Muscle of leg (tissue), 11 donors: ENCODE measurements around the gene TOR1A. TPM values are rescaled to one million over a fixed set of nuclear protein-coding genes. Genes with fewer than 3 reads are reported as not detected.

ENCODE experiments used
- DNase-seq: peaks from one replicate; pipeline ENCODE4 v3.0.0; 2013
- H3K27ac ChIP-seq: one replicate; pipeline ENCODE4 v1.5.1; 2013; ENCODE audit warnings: mild to moderate bottlenecking, low read length, control low read depth
- H3K27me3 ChIP-seq: one replicate; pipeline ENCODE4 v1.6.1; 2013; ENCODE audit warnings: low read length; ENCODE audit not compliant: control insufficient read depth, insufficient read depth
- H3K36me3 ChIP-seq: one replicate; pipeline ENCODE4 v1.6.1; 2013; ENCODE audit warnings: low read length; ENCODE audit not compliant: control insufficient read depth, insufficient read depth
- H3K4me1 ChIP-seq: one replicate; pipeline ENCODE4 v1.6.1; 2013; ENCODE audit warnings: low read length; ENCODE audit not compliant: control insufficient read depth, insufficient read depth
- H3K4me3 ChIP-seq: one replicate; pipeline ENCODE4 v1.5.1; 2013; ENCODE audit warnings: low read length, control low read depth
- H3K9me3 ChIP-seq: replicated peaks from 2 replicates; pipeline ENCODE4 v1.6.1; 2013; ENCODE audit warnings: low read depth, low read length; ENCODE audit not compliant: control insufficient read depth
- WGBS: methylation state at CpG from one replicate; pipeline ENCODE4 v1.1.5; 2013; ENCODE audit warnings: missing lambda C conversion rate; ENCODE audit not compliant: insufficient coverage; 5-methylcytosine and 5-hydroxymethylcytosine counted together
- polyA plus RNA-seq, 8 donors: library from polyadenylated mRNA; unstranded; fragments of 120-200 nt; gene quantifications; one replicate each; pipeline versions ENCODE4 v1.2.1 to v1.2.3, GENCODE V29; 2013; ENCODE audit warnings: inconsistent platforms in 1 of 8, low replicate concordance in 1 of 8; ENCODE audit not compliant: insufficient read length in 8 of 8, insufficient read depth in 1 of 8
- total RNA-seq: library from RNA; stranded (reverse); fragments of 120-200 nt; gene quantifications from one replicate; pipeline ENCODE4 v1.2.4, GENCODE V29; 2013

Gene TOR1A
- total and polyA plus RNA-seq, 9 donors: 14.9 to 31.8 (median 23.8) TPM

DNA sequence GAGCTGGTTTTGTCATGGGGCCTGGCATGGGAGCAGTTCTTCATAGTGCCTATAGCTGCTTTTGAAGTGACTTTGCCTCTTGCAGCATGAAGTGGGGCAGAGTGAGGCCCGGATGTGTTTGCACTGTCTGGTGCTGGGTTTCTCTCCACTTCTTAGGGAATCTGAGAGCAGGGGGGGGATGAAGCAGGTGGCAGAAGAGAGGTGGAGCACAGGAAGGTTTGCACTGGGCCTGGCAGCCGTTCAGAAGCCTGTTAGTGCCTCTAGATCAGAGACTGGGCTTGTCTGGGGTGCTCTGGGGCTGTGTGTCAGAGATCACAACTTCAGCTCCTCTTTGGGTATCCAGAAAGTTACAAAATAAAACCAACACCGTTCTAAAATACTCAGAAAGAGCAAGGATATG is 29.7 kb upstream of the TOR1A start:
- WGBS: 0% methylated on average over 1 of the region's 3 CpGs
- peaks cover 64% of the 10 kb centered on the region for H3K36me3 ChIP-seq

DNA sequence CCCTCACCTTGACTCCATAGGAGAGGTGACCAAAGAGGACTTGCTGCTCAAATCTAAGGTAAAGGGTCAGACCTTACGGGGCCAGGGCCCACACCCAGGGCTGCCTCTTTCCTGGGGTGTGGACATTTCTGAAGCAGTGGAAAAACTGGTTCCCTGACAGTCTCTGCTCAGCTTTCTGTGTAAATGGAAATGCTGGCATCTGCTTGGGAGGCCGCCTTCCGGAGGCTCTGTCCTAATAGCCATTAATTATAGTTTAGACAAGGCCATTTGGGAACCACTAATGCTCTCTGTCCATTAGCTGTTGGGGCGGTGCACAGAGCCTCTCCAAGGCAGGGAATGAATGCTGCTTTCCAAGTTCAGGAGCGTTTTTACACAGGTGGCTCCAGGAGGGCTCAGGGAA is 28.6 kb upstream of the TOR1A start:
- Histone ChIP-seq H3K27ac (no peak overlapping the region), H3K9me3 (no peaks in the 10 kb centered on the region), H3K4me3 (no peak overlapping the region), H3K27me3 (no peaks in the 10 kb centered on the region), H3K36me3 (peaks cover 54% of the 10 kb centered on the region), H3K4me1 (no peaks in the 10 kb centered on the region)
- no peak for DNase-seq
- 56% methylated on average over 3 of the region's 5 CpGs for WGBS

More for the DNA sequence above, 29.7 kb upstream of the TOR1A start:
- H3K9me3 ChIP-seq: no peaks in the 10 kb centered on the region
- no peak for DNase-seq
- no peak overlapping the region for H3K27ac ChIP-seq
- H3K4me3 ChIP-seq: no peak overlapping the region
- no peaks in the 10 kb centered on the region for H3K27me3 ChIP-seq
- H3K4me1 ChIP-seq: no peaks in the 10 kb centered on the region

DNA sequence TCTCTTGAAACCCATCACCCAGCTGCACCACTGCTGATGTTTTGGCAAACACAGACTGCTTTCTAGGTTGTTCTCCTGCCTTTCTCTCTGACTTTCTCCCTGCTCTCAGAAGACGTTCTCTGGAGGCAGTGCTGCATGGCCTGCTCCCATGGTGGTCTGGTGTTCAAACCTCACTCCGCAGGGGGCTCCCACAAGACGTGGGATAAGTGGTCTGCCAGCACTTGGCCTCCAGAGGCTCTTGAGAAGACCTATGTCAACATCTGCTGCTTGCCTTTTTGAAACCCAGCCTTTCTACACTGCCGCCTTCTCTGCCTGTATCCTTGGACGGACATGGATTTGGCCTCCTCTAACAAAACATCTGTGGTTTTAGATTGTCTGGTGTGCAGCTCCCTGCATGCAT is 27.9 kb upstream of the TOR1A start:
- Histone ChIP-seq H3K36me3 (peaks cover 47% of the 10 kb centered on the region), H3K9me3 (no peaks in the 10 kb centered on the region), H3K27me3 (no peaks in the 10 kb centered on the region), H3K4me1 (no peaks in the 10 kb centered on the region), H3K27ac (no peak overlapping the region), H3K4me3 (no peak overlapping the region)
- WGBS: 71% methylated on average over 3 of the region's 5 CpGs
- no peak for DNase-seq

DNA sequence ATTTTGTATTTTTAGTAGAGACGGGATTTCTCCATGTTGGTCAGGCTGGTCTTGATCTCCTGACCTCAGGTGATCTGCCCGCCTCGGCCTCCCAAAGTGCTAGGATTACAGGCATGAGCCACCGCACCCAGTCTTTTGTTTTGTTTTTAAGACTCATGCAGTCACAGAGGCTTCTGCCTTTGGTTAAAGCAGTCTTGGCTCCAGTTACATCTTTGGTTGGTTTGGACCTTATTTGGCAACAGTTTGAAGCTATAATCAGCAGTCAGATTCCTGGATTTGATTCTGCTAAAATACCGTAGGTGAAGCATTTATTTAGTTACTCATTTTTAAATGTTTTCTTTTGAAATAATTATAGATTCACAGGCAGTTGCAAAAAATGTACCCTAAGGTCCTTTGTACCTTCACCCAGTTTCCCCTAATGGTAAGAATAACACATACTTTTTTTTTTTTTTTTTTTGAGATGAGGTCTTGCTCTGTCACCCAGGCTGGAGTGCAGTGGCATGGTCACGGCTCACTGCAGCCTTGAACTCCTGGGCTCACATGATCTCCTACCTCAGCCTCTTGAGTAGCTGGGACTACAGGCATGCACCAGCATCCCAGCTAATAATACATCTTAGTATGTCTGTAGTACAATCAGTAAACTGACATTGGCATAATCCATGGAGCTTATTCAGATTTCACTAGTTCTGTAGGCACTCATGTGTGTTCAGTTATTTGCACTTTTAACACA is 27.1 kb upstream of the TOR1A start:
- Histone ChIP-seq H3K4me1 (no peaks in the 10 kb centered on the region), H3K36me3 (peaks cover 41% of the 10 kb centered on the region), H3K27me3 (no peaks in the 10 kb centered on the region), H3K27ac (no peak overlapping the region), H3K9me3 (no peaks in the 10 kb centered on the region), H3K4me3 (no peak overlapping the region)
- DNase-seq: no peak
- WGBS: 83% methylated on average over 3 of the region's 6 CpGs

DNA sequence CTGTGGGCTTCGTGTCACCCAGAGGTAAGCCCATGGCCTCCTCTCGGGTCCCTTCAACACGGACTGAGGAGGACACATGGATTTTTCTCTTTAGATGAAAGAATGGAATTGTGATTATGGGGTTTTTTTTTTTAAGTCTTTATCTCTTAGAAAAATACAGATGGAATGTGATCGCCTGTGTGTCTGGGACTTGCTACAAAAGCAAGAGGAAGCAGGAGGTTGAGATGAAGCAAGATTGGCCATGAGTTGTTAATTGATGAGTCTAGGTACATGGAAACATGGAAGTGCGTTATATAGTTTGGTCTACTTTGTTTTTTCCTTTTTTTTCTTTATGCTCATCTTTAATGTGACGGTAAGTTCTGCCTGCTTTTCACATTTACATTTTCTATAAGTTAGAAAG is 26.0 kb upstream of the TOR1A start:
- Histone ChIP-seq H3K36me3 (peaks cover 35% of the 10 kb centered on the region), H3K27me3 (no peaks in the 10 kb centered on the region), H3K27ac (no peak overlapping the region), H3K4me3 (no peak overlapping the region), H3K4me1 (no peaks in the 10 kb centered on the region), H3K9me3 (no peaks in the 10 kb centered on the region)
- WGBS: 100% methylated on average over 1 of the region's 6 CpGs
- DNase-seq: no peak

DNA sequence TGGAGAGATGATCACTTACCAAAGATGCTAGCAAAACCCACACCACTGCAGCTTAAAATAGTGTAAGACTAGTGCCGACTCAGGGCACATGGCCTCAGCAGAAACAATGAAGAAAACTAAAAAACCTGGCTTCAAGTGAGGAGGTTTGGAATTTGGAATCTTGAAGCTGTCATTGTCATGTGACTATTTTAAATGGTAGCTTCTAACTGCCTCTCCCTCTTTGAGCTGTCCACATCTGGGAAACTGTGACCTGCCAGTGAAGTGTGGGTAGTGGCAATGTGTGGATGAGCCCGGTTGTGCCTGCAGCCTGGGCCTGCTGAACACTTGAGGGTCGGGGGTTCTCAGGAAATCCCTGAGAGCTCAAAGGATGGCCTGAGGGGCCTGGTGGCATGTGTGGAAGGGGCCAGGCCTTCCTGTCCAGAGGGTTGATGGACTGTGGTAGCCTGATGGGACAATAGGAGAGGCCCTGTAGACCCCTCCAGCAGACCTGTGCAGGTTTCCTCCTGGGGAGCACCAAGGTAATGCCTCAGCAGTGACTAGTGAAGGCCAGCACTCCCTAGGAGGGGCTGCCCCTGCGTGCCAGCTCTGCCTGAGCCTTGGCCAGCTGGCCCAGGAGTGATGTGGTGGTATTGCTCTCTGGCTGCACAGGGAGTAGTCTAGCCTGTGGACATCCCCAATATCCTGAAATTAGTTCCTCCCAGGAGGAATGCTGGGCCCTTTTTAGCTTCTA is 24.9 kb upstream of the TOR1A start:
- Histone ChIP-seq H3K27ac (no peak overlapping the region), H3K36me3 (peaks cover 30% of the 10 kb centered on the region), H3K27me3 (no peaks in the 10 kb centered on the region), H3K9me3 (no peaks in the 10 kb centered on the region), H3K4me3 (no peak overlapping the region), H3K4me1 (no peaks in the 10 kb centered on the region)
- no peak for DNase-seq
- WGBS: 49% methylated on average over 2 of the region's 4 CpGs

- H3K9me3 ChIP-seq: no peaks in the 10 kb centered on the region
- WGBS: no CpG with 5 or more reads among the region's 2 CpGs
- H3K4me3 ChIP-seq: no peak overlapping the region
- H3K4me1 ChIP-seq: no peaks in the 10 kb centered on the region
- H3K27ac ChIP-seq: no peak overlapping the region
- no peaks in the 10 kb centered on the region for H3K27me3 ChIP-seq
- DNase-seq: no peak
- H3K36me3 ChIP-seq: peaks cover 8% of the 10 kb centered on the region
Measured at GRCh38 chr9:129845373-129845772, 21.4 kb upstream of the TOR1A start.

DNA sequence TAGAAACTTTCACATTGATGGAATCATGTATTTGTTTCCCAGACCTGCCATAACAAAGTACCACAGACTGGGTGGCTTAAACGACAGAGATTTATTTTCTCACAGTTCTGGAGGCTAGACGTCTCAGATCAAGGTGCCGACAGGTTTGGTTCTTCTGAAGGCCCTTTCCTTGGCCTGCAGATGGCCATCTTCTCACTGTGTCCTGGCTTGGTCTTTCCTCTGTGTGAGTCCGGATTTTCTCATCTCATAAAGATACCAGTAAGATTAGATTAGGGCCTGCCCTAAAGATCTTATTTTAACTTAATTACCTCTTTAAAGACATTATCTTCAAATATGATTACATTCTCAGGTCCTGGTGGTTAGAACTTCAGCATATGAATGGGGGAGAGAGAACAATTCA is 17.1 kb upstream of the TOR1A start:
- peaks cover 6% of the 10 kb centered on the region for H3K4me1 ChIP-seq
- no peak overlapping the region for H3K4me3 ChIP-seq
- H3K27me3 ChIP-seq: no peaks in the 10 kb centered on the region
- H3K27ac ChIP-seq: no peak overlapping the region
- no peak for DNase-seq
- H3K36me3 ChIP-seq: peaks cover 9% of the 10 kb centered on the region
- 84% methylated on average over 3 of the region's 4 CpGs for WGBS
- H3K9me3 ChIP-seq: no peaks in the 10 kb centered on the region

DNA sequence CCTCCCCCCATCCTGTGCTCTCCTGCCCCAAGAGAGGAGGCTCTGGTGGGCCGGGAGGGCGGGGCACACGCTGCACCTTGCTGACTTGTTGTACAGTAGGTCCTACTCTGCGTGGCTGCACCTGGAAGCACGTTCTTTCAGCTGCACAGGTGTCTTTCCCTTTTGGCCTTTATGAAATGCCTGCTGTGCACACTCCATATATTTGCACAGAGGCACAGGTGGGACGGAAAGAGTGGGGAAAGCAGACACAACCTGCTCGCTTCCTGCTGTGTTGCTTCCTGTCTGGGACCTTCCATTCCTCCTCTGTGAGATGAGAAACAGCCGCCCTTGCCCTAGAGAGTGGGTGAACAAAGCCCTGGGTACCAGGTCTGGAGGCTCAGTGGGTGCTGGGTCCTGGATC is 16.1 kb upstream of the TOR1A start:
- 84% methylated on average over 6 of the region's 8 CpGs for WGBS
- Histone ChIP-seq H3K27ac (no peak overlapping the region), H3K27me3 (no peaks in the 10 kb centered on the region), H3K4me1 (peaks cover 9% of the 10 kb centered on the region), H3K9me3 (no peaks in the 10 kb centered on the region), H3K36me3 (peaks cover 9% of the 10 kb centered on the region), H3K4me3 (no peak overlapping the region)
- no peak for DNase-seq

DNA sequence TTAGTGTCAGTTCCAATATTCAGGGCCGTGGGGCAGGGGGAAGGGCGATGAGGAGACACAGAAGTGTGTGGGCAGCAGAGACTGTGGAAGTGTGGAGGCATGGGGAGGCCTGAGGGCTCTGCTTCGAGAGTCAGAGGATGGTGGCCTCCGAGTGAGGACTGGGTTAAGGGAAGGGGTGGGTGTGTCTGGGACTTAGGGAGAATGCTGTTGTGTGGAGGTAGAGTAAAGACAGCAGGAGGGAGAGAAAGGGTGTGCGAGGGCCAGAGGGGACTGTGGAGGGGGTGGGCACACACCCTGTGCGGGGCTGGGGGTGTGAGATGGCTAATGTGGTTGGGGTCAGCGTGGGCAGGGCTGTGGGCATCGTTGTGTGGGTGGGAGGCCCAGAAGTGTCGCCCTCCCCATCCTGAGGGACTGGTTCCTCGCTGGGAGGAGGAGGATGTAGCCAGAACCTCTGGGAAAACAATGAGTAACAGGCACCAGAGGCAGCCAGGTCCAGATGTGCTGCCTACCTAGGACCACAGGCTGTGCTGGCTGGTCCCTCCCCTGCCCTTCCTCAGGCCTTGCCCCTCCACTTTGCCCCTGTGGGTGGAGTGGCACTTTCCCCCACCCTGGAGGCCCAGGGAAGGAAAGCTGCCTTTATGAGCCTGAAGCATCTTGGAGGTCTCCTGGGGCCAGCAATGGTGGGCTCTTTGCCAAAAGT is 15.5 kb upstream of the TOR1A start:
- Histone ChIP-seq H3K4me1 (peaks cover 9% of the 10 kb centered on the region), H3K4me3 (no peak overlapping the region), H3K27me3 (no peaks in the 10 kb centered on the region), H3K27ac (no peak overlapping the region), H3K9me3 (no peaks in the 10 kb centered on the region), H3K36me3 (peaks cover 9% of the 10 kb centered on the region)
- DNase-seq: no peak
- 62% methylated on average over 9 of the region's 10 CpGs for WGBS
